A549 (cell line): ENCODE data around the gene SIRT4. TPM values are rescaled to one million over a fixed set of nuclear protein-coding genes. Genes with fewer than 3 reads are reported as not detected.

Experiments used
- ATAC-seq, 2 experiments: fragments of 200-7000 bp in 1 of 2; fragments of >200 bp in 1 of 2; cut with Nextera tagmentation in 1 of 2; cut with Tn5 transposase in 1 of 2; 3 replicates each; pipeline versions ENCODE4 v1.8.0 to v1.9.1; 2018 to 2020; ENCODE audit warnings: mild to moderate bottlenecking in 1 of 2, moderate library complexity in 1 of 2
- CTCF ChIA-PET: fragments of 300-600 bp; sonication (Branson Sonifier 250); formaldehyde crosslinking; extraction: SDS; loops from one replicate; lab custom pipeline; 2021; ENCODE audit warnings: antibody characterized with exemption, inconsistent platforms; lab: Yijun Ruan, JAX
- POLR2A ChIA-PET: fragments of 350-600 bp; formaldehyde crosslinking; extraction: SDS; loops from one replicate; lab custom pipeline; 2021; ENCODE audit warnings: antibody characterized with exemption, inconsistent platforms; lab: Yijun Ruan, JAX
- DNase-seq, 2 experiments: peaks; one replicate each; pipeline versions ENCODE4 v3.0.0 to v3.0.0-alpha.2; 2011 to 2016; ENCODE audit warnings: low read depth in 1 of 2, low spot score in 1 of 2
- FAIRE-seq: peaks from 2 replicates; lab custom pipeline; 2011; peaks lifted over from hg19 to GRCh38; lab: Jason Lieb, UNC
- H3K27ac ChIP-seq, 2 experiments: fragments of >200 bp; sonication (Bioruptor Twin); formaldehyde crosslinking; 3 replicates each; pipeline ENCODE4 v1.5.1; 2016 to 2017
- H3K4me1 ChIP-seq: fragments of >200 bp; sonication (Bioruptor Twin); formaldehyde crosslinking; 3 replicates; pipeline ENCODE4 v1.6.1; 2016
- H3K4me2 ChIP-seq: fragments of >200 bp; sonication (Bioruptor Twin); formaldehyde crosslinking; 3 replicates; pipeline ENCODE4 v1.6.1; 2016
- H3K4me3 ChIP-seq: fragments of >200 bp; sonication (Bioruptor Twin); formaldehyde crosslinking; 3 replicates; pipeline ENCODE4 v1.5.1; 2016
- H3K9me3 ChIP-seq: fragments of >200 bp; sonication (Bioruptor Twin); formaldehyde crosslinking; 3 replicates; pipeline ENCODE4 v1.6.1; 2016
- BHLHE40 ChIP-seq: IDR thresholded peaks from 2 replicates; pipeline ENCODE4 v1.6.1; 2012; ENCODE audit warnings: low read depth, low read length, inconsistent platforms
- CBX8 ChIP-seq: fragments of 200-600 bp; sonication (generic); IDR thresholded peaks from 2 replicates; pipeline ENCODE4 v1.6.1; 2016
- CEBPB ChIP-seq, 2 experiments: fragments of >200 bp in 1 of 2; sonication (Bioruptor Twin) in 1 of 2; formaldehyde crosslinking in 1 of 2; IDR thresholded peaks; 2 replicates each; pipeline ENCODE4 v1.6.1; 2012 to 2016
- CHD2 ChIP-seq: fragments of 150-350 bp; IDR thresholded peaks from 2 replicates; pipeline ENCODE4 v1.6.1; 2014; ENCODE audit warnings: low read length; ENCODE audit not compliant: partially characterized antibody
- CHD4 ChIP-seq: fragments of 200-600 bp; sonication (generic); IDR thresholded peaks from 2 replicates; pipeline ENCODE4 v1.6.1; 2016; ENCODE audit warnings: antibody characterized with exemption, mild to moderate bottlenecking, borderline replicate concordance
- FOSL2 ChIP-seq, 2 experiments: fragments of 450-650 bp in 1 of 2; fragments of >200 bp in 1 of 2; sonication (Bioruptor Twin) in 1 of 2; formaldehyde crosslinking; IDR thresholded peaks; 2 replicates each; pipeline versions ENCODE4 v1.5.0 to v1.6.1; 2016 to 2020; ENCODE audit warnings: mild to moderate bottlenecking in 1 of 2, moderate library complexity in 1 of 2
- FOXS1 ChIP-seq: fragments of 250-450 bp; sonication (Bioruptor Pico); IDR thresholded peaks from 2 replicates; pipeline ENCODE4 v1.5.0; 2020; ENCODE audit warnings: mild to moderate bottlenecking, moderate library complexity
- HOXB5 ChIP-seq: fragments of 250-450 bp; sonication (Bioruptor Pico); IDR thresholded peaks from 2 replicates; pipeline ENCODE4 v1.5.0; 2020; ENCODE audit warnings: mild to moderate bottlenecking, moderate library complexity
- MAFK ChIP-seq: fragments of 450-650 bp; IDR thresholded peaks from 2 replicates; pipeline ENCODE4 v1.6.1; 2014; ENCODE audit not compliant: partially characterized antibody
- MAZ ChIP-seq: fragments of 150-350 bp; IDR thresholded peaks from 2 replicates; pipeline ENCODE4 v1.6.1; 2014; ENCODE audit warnings: antibody characterized with exemption, low read depth, low read length, borderline replicate concordance
- MYC ChIP-seq: IDR thresholded peaks from 2 replicates; pipeline ENCODE4 v1.6.1; 2012; ENCODE audit warnings: mild to moderate bottlenecking, inconsistent platforms, low read length, improper control_type of control experiment, borderline replicate concordance
- NR3C1 ChIP-seq: fragments of >200 bp; sonication (Bioruptor Twin); formaldehyde crosslinking; IDR thresholded peaks from 3 replicates; pipeline ENCODE4 v1.6.1; 2017
- PHF8 ChIP-seq: fragments of 200-600 bp; sonication (generic); IDR thresholded peaks from 2 replicates; pipeline ENCODE4 v1.6.1; 2016; ENCODE audit warnings: low read depth, mild to moderate bottlenecking, antibody characterized with exemption, moderate library complexity, borderline replicate concordance
- RNF2 ChIP-seq: fragments of 200-600 bp; sonication (generic); IDR thresholded peaks from 2 replicates; pipeline ENCODE4 v1.6.1; 2016; ENCODE audit warnings: low read depth, mild to moderate bottlenecking, antibody characterized with exemption, moderate library complexity, borderline replicate concordance
- SREBF2 ChIP-seq: fragments of 450-650 bp; IDR thresholded peaks from 2 replicates; pipeline ENCODE4 v1.6.1; 2014; ENCODE audit warnings: mild to moderate bottlenecking, moderate library complexity
- TP53 ChIP-seq: fragments of 250-450 bp; sonication (Bioruptor Pico); IDR thresholded peaks from 2 replicates; pipeline ENCODE4 v1.5.0; 2021; ENCODE audit warnings: mild to moderate bottlenecking, moderate library complexity
- ZC3H11A ChIP-seq: fragments of 450-650 bp; IDR thresholded peaks from 2 replicates; pipeline ENCODE4 v1.6.1; 2014; ENCODE audit warnings: antibody characterized with exemption, mild to moderate bottlenecking
- ZSCAN20 ChIP-seq: fragments of 250-450 bp; sonication (Bioruptor Pico); IDR thresholded peaks from 2 replicates; pipeline ENCODE4 v1.8.0; 2022; ENCODE audit warnings: mild to moderate bottlenecking, moderate library complexity
- WGBS: methylation state at CpG from one replicate; pipeline ENCODE4 v1.1.6; 2017; ENCODE audit errors: missing lambda C conversion rate; 5-methylcytosine and 5-hydroxymethylcytosine counted together
- polyA plus RNA-seq, 4 experiments: library from polyadenylated mRNA; depleted of rRNA in 3 of 4; stranded (reverse); fragments of >200 nt; fragmentation: RNase III in 1 of 4; extraction: RNeasy Plus Mini Kit Qiagen cat#74134 plus additional on column Dnase treatment in 1 of 4; gene quantifications; 2 replicates in 3 of 4; 3 replicates in 1 of 4; pipeline ENCODE4 v1.2.3, GENCODE V29; 2011 to 2017
- TF ChIP-seq, protein P1 (sequence below): IDR thresholded peaks from 2 replicates; pipeline ENCODE4 v1.6.1; 2012; ENCODE audit warnings: low read depth, borderline replicate concordance
- TF ChIP-seq, protein P2 (sequence below): fragments of 150-350 bp; IDR thresholded peaks from 2 replicates; pipeline ENCODE4 v1.6.1; 2014; ENCODE audit warnings: low read depth, mild to moderate bottlenecking, low read length

Gene SIRT4
- polyA plus RNA-seq, 2 of the 4 experiments (the other 2 are of a cell fraction) = 1.6 TPM

DNA sequence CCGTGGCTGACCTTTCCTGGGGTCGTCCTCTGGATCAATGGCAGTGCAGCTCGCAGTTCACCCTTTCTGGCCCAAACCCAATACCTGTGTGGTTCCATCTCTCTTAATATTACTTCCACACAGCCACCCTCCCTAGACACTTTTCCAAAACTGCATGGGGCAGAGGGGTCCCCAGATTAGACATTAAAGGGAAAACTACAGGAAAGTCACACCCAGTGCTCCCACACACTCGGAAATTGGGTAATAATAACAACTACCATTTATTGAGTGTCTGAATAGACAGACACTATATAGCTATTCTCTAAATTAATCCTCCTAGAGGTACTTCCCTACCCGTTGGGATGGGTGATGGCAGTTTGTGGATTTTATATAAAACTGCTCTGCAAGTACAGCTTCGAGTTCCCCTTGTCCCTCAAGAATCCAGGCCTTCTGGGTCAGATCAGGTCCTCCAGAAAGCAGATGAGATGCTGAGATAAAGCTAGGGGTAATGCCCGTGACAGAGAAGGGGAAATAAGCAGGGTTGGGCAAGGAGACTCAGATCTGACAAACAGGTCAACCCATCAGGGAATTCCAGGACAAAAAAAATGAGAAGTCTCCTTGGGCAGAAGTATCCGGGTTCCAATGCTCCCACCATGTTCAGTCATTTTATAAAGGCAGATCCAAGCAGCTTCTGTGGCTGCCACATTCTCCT lies 35.8 kb upstream of the SIRT4 start:
- FAIRE-seq (no peak), ATAC-seq (no peak), DNase-seq (no peak)
- POLR2A ChIA-PET = interaction anchor here (1.3 to 4.5 kb wide), 5 partner anchors 25 to 65 kb away, joined by 5 to 62 read pairs (median 32); partner anchors contain the start of genes RNU4-2 and RPLP0
- H3K4me3 ChIP-seq = no peak overlapping the region
- TF ChIP-seq BHLHE40 = no peak
- TF ChIP-seq, protein P1, sequence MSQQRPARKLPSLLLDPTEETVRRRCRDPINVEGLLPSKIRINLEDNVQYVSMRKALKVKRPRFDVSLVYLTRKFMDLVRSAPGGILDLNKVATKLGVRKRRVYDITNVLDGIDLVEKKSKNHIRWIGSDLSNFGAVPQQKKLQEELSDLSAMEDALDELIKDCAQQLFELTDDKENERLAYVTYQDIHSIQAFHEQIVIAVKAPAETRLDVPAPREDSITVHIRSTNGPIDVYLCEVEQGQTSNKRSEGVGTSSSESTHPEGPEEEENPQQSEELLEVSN = no peak
- no peak for TF ChIP-seq MAFK
- TF ChIP-seq FOXS1 (CRISPR knock-in tag) = no peak
- TF ChIP-seq SREBF2 = no peak
- no peak for TF ChIP-seq TP53 (CRISPR knock-in tag)
- TF ChIP-seq ZC3H11A = no peak
- no peak for TF ChIP-seq MYC
- no peaks in the 10 kb centered on the region for H3K9me3 ChIP-seq
- peaks cover 36% of the 10 kb centered on the region for H3K4me1 ChIP-seq
- H3K4me2 ChIP-seq = peak overlapping the region; percentile 24; the same call in 2 of the 3 replicates
- H3K27ac ChIP-seq = peak overlapping the region; percentile 18 to 99; a peak in 5 of 6 replicates
- CTCF ChIA-PET = interaction anchor here (0.7 to 43.7 kb wide), 22 partner anchors 8 to 131 kb away, joined by 3 to 1367 read pairs (median 4); partner anchors contain the start of genes RNU4-2 and RPLP0
- 50% methylated on average over 8 of the region's 8 CpGs for WGBS

DNA sequence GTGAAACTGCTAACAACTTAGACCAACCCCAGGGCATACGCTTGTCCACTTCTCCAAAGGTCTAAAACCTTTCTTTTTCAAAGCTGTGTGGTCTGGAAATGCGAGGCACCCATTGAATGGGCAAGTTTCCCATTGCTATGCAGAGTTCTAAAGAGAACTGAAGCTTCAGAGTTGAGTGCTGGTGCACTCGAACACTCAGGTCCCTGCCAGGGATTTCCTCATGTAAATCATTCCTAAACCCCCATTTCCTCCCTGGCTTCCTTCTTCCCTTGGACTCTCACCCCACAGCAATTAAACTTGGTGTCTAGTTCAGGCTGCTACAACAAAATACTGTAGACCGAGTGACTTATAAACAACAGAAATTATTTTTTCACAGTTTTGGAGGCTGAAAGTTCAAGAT lies 34.4 kb upstream of the SIRT4 start:
- Histone ChIP-seq H3K27ac (0 out of 6 replicates have a peak overlapping the region, but pooled peaks of 1 of the 2 experiments have one; percentile 2), H3K4me3 (no peak overlapping the region), H3K4me2 (no peak overlapping the region), H3K4me1 (peaks cover 23% of the 10 kb centered on the region), H3K9me3 (no peaks in the 10 kb centered on the region)
- TF ChIP-seq, protein P2, sequence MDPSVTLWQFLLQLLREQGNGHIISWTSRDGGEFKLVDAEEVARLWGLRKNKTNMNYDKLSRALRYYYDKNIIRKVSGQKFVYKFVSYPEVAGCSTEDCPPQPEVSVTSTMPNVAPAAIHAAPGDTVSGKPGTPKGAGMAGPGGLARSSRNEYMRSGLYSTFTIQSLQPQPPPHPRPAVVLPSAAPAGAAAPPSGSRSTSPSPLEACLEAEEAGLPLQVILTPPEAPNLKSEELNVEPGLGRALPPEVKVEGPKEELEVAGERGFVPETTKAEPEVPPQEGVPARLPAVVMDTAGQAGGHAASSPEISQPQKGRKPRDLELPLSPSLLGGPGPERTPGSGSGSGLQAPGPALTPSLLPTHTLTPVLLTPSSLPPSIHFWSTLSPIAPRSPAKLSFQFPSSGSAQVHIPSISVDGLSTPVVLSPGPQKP = no peak
- TF ChIP-seq PHF8 (no peak), CHD2 (no peak), MAZ (no peak), FOSL2 (IDR thresholded peaks at IDR 0.05) (no peak), FOSL2 (CRISPR knock-in tag; IDR thresholded peaks at IDR 0.05) (no peak), NR3C1 (no peak), HOXB5 (no peak), RNF2 (no peak), CBX8 (no peak)
- ATAC-seq = no peak
- CTCF ChIA-PET = interaction anchor here (1.0 to 43.7 kb wide), 4 partner anchors 23 to 67 kb away, joined by 4 to 1367 read pairs (median 328); partner anchors contain the start of gene RPLP0
- DNase-seq = no peak
- WGBS = 64% methylated on average over 4 of the region's 4 CpGs
- no peak for FAIRE-seq
- POLR2A ChIA-PET = interaction anchor here (3.8 to 4.5 kb wide), 3 partner anchors 24 to 66 kb away, joined by 32 to 62 read pairs (median 45); partner anchors contain the start of genes RNU4-2 and RPLP0

DNA sequence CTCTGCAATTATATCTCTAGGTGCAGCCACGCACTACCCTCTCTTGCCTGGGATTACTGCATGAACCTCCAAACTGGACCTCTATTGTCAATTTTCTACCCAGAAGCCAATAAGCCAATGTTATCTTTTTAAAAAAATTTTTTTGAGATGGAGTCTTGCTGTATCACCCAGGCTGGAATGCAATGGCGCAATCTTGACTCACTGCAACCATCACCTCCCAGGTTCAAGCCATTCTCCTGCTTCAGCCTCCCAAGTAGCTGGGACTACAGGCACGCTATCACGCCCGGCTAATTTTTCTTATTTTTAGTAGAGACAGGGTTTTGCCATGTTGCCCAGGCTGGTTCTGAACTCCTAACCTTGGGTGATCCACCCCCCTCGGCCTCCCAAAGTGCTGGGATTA lies 25.4 kb upstream of the SIRT4 start:
- no peak for FAIRE-seq
- Histone ChIP-seq H3K9me3 (no peaks in the 10 kb centered on the region), H3K4me2 (peak overlapping the region; percentile 50), H3K4me1 (peaks cover 23% of the 10 kb centered on the region), H3K4me3 (no peak overlapping the region), H3K27ac (peak overlapping the region; percentile 58 to 82)
- POLR2A ChIA-PET = interaction anchor here (1.6 kb wide), 1 partner anchor 14 kb away, joined by 9 read pairs; the partner anchor contains the start of gene RNU4-2
- ATAC-seq = peak in 1 of 2 experiments; percentile 52; a peak in 3 of 6 replicates
- DNase-seq = peak in 1 of 2 experiments; percentile 58
- CTCF ChIA-PET = interaction anchor here (3.8 to 43.7 kb wide), 2 partner anchors 11 to 52 kb away, joined by 29 to 1367 read pairs; partner anchors contain the start of gene PXN
- TF ChIP-seq ZSCAN20 (CRISPR knock-in tag) (no peak), FOSL2 (IDR thresholded peaks at IDR 0.05) (no peak), FOSL2 (CRISPR knock-in tag; IDR thresholded peaks at IDR 0.05) (peak; percentile 58), CHD4 (no peak), CEBPB (IDR thresholded peaks at IDR 0.05) (peak; percentile 56 to 83; a peak in 3 of 4 replicates)
- 66% methylated on average over 6 of the region's 6 CpGs for whole genome bisulfite sequencing
